DOHH2 (cell line): ENCODE data around the gene CACNA2D2.

ENCODE experiments used
- CTCF ChIP-seq: fragments of 200-600 bp; sonication (generic); IDR thresholded peaks from one replicate; pipeline ENCODE4 v1.5.1; 2014; ENCODE audit warnings: antibody characterized with exemption, mild to moderate bottlenecking, low read depth, low read length; ENCODE audit not compliant: poor library complexity, severe bottlenecking
- EZH2phosphoT487 ChIP-seq: fragments of 200-600 bp; sonication (generic); IDR thresholded peaks from 2 replicates; pipeline ENCODE4 v1.6.1; 2017; ENCODE audit warnings: borderline replicate concordance, mild to moderate bottlenecking, antibody characterized with exemption, low read length, moderate library complexity, mixed read lengths

DNA sequence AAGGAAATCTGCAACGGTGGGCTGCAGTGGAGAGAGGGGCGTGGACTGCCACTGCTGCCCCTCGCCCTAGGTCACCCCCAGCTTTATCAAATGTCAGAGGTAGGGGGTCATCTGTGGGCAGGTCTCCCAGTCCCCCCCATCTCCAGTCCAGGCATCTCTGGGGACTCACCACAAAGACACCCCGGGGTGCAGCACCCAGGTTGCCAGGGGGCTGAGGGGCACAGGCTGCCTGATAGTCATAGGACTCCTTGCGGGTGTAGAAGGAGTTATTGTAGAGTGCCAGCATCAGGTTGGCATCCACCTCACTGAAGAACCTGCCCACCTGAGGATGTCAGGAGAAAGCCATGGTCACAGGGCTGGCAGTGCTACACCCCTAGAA lies 137.6 kb downstream of the CACNA2D2 start:
- TF ChIP-seq CTCF (no peak), EZH2phosphoT487 (no peak)
